IPS-18a (cell line): ENCODE results near the gene ZNF565.

Source experiments
- H3K27ac ChIP-seq: one replicate; pipeline ENCODE4 v1.5.1; 2013; ENCODE audit warnings: low read length
- H3K27me3 ChIP-seq: one replicate; pipeline ENCODE4 v1.6.1; 2013; ENCODE audit warnings: mild to moderate bottlenecking, low read length; ENCODE audit not compliant: control insufficient read depth, insufficient read depth
- H3K36me3 ChIP-seq: one replicate; pipeline ENCODE4 v1.6.1; 2013; ENCODE audit warnings: low read depth, low read length; ENCODE audit not compliant: control insufficient read depth
- H3K4me1 ChIP-seq: one replicate; pipeline ENCODE4 v1.6.1; 2013; ENCODE audit warnings: low read depth, low read length; ENCODE audit not compliant: control insufficient read depth
- H3K4me3 ChIP-seq: one replicate; pipeline ENCODE4 v1.5.1; 2013; ENCODE audit warnings: low read length
- H3K9ac ChIP-seq: one replicate; pipeline ENCODE4 v1.6.1; 2013; ENCODE audit warnings: mild to moderate bottlenecking, low read length, moderate library complexity
- H3K9me3 ChIP-seq: one replicate; pipeline ENCODE4 v1.6.1; 2013; ENCODE audit warnings: low read depth, low read length; ENCODE audit not compliant: control insufficient read depth

The ZNF565 gene

DNA sequence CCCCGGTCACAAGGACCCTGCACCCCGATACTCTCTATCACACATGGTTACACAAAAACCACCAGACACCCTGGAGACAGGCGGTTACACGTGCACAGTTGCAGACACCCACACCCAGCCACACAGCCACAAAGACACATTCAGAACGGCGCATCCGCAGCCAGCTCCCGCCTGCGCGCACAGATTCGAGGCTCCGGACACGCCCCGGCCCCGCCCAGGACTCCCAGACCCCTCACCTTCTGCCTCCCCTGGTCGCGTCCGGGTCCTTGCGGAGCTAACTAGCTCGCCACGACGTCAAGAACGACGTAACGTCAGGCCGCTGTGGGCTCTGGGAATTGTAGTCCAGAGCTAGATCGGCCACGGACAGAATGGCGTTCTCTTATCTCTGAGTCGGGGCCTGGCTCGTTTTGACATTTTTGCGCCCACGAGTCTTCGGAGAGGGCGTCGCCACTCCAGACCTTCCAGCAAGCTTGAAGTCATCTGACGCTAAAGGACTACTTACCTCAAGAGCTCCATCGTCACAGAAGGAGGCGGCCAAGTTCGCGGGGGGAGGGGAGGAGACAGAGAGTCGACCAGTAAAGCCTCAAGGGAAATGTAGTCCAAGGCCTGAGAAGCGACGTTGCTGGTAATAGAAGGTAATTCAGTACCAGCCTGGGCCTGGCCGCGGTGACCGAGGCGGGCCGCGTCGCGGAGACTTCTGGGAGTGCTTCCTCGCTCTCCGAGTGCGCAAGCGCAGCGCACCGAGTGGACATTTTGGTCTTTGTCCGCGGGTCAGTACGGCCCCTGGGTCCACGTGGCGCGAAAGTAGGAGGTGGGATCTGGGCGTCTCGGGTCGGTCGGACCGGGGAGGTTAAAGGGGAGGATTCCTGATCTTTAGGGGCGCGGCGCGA lies at the start of gene ZNF565, which contains the start of gene ZNF146:
TSS of gene ZNF565 (minus strand) at position 280 of the 890 bp plus-strand sequence. CDS start 12,680 bp downstream, outside the sequence.
TSS of gene ZNF146 (plus strand) at position 721 of the 890 bp plus-strand sequence. CDS start 21,335 bp downstream, outside the sequence.
- Histone ChIP-seq H3K4me1 (no peaks in the 10 kb centered on the region), H3K9me3 (no peaks in the 10 kb centered on the region), H3K9ac (peak within 1 kb of the TSS; percentile 100), H3K4me3 (peak within 1 kb of the TSS; percentile 100), H3K27me3 (no peaks in the 10 kb centered on the region), H3K36me3 (peaks cover 10% of the 10 kb centered on the region), H3K27ac (peak within 1 kb of the TSS; percentile 99)

DNA sequence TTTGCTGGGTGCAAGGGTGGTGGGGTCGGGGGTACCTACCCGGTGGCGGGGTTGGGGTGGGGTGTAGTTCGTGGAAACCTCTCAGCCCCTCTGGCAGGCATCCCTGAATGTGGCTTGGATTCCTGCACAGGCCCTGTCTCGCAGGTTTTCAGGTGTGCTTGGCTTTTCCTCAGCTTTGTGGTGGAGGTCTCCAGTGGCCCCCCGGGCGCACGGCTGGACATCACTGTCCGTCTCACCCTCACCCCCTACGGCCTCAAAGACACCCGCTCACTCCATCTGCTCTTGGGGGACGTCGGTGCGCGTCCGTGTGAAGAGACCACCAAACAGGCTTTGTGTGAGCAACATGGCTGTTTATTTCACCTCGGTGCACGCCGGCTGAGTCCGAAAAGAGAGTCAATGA lies 44.7 kb upstream of the ZNF565 start:
- Histone ChIP-seq H3K27ac (no peak overlapping the region), H3K4me3 (no peak overlapping the region), H3K9ac (no peak overlapping the region), H3K27me3 (no peaks in the 10 kb centered on the region), H3K4me1 (no peaks in the 10 kb centered on the region), H3K9me3 (no peaks in the 10 kb centered on the region), H3K36me3 (no peaks in the 10 kb centered on the region)

DNA sequence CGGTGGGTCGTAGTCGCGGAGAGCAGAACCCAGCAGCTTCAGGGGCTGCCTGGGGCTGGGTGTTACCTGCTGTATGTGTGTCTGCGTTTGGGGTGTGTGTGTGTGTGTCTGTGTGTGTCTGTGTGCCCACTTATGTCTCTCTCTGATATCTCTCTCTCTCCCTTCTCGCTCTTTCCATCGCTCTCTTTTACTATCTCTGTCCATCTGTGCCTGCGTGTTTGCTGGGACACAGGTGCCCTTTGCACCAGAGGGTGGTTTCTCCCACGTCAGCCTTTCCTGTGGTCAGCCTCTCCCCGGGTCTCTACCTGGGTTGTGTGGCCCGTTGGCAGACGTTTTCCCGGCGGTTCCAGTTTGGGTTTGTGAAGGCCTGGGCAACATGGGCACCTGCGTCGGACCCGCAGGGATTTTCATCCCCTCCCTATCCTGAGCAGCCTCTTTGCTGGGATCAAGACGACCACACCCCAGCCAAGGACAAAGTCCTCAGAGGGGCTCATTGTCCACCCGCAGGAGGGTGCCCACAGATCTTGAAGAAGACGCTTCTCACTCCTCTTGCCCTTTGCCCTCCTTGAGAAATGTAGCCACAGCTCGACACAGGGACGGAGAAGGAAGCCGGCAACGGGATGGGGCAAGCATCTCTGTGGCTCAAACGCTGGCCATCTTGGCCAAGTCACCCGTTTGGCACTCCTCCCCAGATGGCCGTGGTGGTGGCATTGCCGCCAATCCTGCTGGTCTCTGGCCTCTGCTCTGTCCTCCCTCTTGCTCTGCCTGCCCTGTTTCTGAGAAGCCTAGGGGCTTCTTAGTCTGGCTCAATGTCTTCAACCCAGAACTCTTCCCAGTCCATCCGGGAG lies 43.8 kb upstream of the ZNF565 start:
- no peak overlapping the region for H3K9ac ChIP-seq
- no peak overlapping the region for H3K27ac ChIP-seq
- no peak overlapping the region for H3K4me3 ChIP-seq
- H3K27me3 ChIP-seq, result no peaks in the 10 kb centered on the region
- no peaks in the 10 kb centered on the region for H3K9me3 ChIP-seq
- no peaks in the 10 kb centered on the region for H3K4me1 ChIP-seq
- no peaks in the 10 kb centered on the region for H3K36me3 ChIP-seq

DNA sequence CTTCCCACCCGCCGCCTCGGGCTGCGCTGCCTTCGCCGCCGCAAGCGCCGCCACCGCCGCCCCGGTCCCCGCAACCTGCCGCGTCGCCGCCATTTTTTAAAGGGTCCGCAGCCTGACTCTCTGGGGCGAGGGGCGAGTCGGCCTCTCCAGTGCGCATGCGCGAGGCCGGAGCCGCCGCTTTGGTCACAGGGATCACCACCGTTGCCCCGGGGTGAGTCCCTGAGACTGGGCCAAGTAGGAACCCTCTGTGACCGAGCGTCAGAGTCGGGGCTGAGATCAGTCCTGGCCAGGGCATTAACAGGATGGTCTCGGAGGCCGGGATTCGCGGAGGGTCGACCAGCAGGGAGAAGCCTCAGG lies 43.0 kb upstream of the ZNF565 start:
- Histone ChIP-seq H3K36me3 (no peaks in the 10 kb centered on the region), H3K4me3 (no peak overlapping the region), H3K4me1 (no peaks in the 10 kb centered on the region), H3K27me3 (no peaks in the 10 kb centered on the region), H3K9ac (no peak overlapping the region), H3K9me3 (no peaks in the 10 kb centered on the region), H3K27ac (no peak overlapping the region)

DNA sequence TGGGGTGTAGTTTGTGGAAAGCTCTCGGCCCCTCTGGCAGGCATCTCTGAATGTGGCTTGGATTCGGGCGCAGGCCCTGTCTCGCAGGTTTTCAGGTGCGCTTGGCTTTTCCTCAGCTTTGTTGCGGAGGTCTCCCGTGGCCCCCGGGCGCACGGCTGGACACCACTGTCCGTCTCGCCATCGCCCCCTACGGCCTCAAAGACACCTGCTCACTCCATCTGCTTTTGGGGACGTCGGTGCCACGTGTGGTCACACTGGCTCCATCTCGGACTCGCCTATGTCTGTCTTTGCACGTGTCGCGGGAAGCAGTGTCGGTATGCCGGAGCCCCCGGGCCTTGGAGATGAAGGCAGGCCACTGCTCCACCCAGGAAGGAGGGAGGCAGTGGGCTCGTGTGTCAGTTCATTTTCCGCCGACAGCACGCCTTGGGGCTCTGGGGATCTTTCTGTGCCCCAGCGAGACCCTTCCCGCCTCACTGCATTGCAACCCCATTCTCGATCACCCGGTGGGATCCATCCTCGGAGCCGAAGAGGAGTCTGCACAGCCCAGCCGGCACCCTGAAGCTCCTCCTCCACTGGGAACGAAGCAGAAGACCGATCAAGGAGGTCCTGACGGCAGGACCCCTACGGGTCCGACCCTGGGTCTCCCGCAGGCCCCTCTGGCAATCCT lies 42.5 kb upstream of the ZNF565 start:
- Histone ChIP-seq H3K36me3 (no peaks in the 10 kb centered on the region), H3K4me3 (no peak overlapping the region), H3K27me3 (no peaks in the 10 kb centered on the region), H3K27ac (no peak overlapping the region), H3K4me1 (no peaks in the 10 kb centered on the region), H3K9ac (no peak overlapping the region), H3K9me3 (no peaks in the 10 kb centered on the region)

DNA sequence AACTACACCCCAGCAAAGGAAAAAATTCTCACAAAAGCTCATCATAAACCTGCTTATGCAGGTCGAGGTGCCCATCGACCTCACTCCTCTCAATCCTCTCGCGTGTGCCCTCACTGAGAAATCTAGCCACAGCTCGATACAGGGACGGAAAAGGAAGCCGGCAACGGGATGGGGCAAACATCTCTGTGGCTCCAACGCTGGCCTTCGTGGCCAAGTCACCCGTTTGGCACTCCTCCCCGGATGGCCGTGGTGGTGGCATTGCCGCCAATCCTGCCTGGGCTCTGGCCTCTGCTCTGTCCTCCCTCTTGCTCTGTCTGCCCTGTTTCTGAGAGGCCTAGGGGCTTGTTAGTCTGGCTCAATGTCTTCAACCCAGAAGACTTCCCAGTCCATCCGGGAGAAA lies 41.6 kb upstream of the ZNF565 start:
- H3K27ac ChIP-seq, result no peak overlapping the region
- H3K9ac ChIP-seq, result no peak overlapping the region
- no peak overlapping the region for H3K4me3 ChIP-seq
- no peaks in the 10 kb centered on the region for H3K9me3 ChIP-seq
- H3K4me1 ChIP-seq, result no peaks in the 10 kb centered on the region
- H3K27me3 ChIP-seq, result no peaks in the 10 kb centered on the region
- H3K36me3 ChIP-seq, result no peaks in the 10 kb centered on the region

DNA sequence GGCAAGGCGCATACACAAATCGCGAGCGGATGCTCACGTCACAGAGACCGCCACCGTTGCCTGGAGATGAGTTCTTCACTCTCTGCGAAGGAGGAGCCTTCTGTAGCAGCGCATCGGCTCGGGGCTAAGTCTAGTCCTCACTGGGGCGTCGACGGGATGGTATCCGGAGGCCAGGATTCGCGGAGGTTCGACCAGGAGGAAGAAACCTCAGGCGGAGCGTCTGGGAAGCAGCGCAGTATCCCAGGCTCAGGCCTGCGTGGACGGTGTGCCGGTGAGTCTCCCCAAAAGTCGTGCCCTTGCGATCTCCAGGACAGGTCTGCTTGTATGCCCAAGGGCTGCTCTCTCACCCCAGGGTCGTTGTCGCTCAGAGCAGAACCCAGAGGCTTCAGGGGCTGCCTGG lies 40.9 kb upstream of the ZNF565 start:
- Histone ChIP-seq H3K4me3 (no peak overlapping the region), H3K27ac (no peak overlapping the region), H3K9me3 (no peaks in the 10 kb centered on the region), H3K27me3 (no peaks in the 10 kb centered on the region), H3K9ac (no peak overlapping the region), H3K4me1 (no peaks in the 10 kb centered on the region), H3K36me3 (no peaks in the 10 kb centered on the region)

DNA sequence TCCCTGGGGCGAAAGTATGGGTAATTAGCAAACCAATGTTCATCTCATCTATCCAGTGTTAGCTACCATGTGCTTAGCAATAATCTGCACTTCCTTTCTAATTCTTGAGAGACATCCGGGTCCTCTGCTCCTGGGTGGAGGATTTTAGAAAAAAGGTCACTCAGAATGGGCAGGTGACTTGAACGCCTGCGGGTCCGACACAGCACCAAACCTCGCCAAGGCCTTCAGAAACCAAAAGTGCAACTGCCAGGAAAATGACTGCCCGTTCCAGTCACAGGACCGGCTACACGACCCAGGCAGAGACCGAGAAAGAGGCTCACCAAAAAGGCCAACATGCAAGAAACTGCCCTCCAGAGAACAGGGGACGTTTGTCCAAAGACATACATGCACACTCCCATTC lies 40.4 kb upstream of the ZNF565 start:
- no peaks in the 10 kb centered on the region for H3K27me3 ChIP-seq
- H3K27ac ChIP-seq, result no peak overlapping the region
- no peaks in the 10 kb centered on the region for H3K9me3 ChIP-seq
- H3K36me3 ChIP-seq, result no peaks in the 10 kb centered on the region
- H3K9ac ChIP-seq, result no peak overlapping the region
- H3K4me3 ChIP-seq, result no peak overlapping the region
- no peaks in the 10 kb centered on the region for H3K4me1 ChIP-seq

DNA sequence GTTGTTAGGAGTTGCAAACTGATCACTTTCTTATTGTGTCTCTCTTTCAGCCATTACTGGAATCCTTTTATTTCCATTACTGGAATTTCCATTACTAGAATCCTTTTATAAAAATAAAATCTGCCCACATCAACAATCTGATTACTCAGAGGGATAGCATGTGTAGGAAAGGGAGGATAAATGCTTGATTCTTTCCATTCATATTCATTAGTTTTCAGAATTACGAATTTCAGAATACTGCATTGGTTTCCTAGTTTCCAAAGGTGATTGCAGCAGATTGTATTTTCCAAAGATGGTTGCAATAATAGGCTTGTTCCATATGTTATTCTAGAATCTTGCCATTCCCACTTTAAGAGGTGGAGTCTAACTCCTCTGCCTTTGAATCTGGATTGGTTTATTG lies 37.6 kb upstream of the ZNF565 start:
- Histone ChIP-seq H3K27me3 (no peaks in the 10 kb centered on the region), H3K9me3 (no peaks in the 10 kb centered on the region), H3K4me3 (no peak overlapping the region), H3K27ac (no peak overlapping the region), H3K4me1 (peaks cover 8% of the 10 kb centered on the region), H3K9ac (no peak overlapping the region), H3K36me3 (no peaks in the 10 kb centered on the region)

DNA sequence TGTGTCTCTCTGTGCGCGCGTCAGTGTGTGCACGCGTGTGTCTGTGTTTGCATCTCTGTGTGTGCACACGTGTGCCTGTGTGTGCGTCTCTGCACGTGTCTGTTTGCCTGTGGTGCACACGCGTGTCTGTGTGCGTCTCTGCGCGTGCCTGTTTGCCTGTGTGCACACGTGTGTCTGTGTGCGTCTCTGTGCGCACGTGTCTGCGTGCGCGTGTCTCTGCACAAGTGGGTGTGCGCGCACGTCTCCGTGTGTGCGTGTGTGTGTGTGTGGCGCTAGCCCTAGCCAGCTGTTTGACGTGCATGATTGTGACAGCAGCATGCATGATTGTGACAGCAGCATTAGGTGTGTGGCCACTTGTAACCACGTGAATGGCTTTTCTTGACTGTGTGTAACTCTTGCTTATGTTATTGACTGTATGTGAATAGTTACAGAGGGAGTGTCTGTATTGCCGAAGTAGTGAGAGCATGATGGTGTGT lies 31.6 kb upstream of the ZNF565 start:
- H3K36me3 ChIP-seq, result no peaks in the 10 kb centered on the region
- H3K9ac ChIP-seq, result no peak overlapping the region
- H3K9me3 ChIP-seq, result no peaks in the 10 kb centered on the region
- H3K27ac ChIP-seq, result no peak overlapping the region
- no peaks in the 10 kb centered on the region for H3K27me3 ChIP-seq
- H3K4me3 ChIP-seq, result no peak overlapping the region
- H3K4me1 ChIP-seq, result peaks cover 13% of the 10 kb centered on the region
